IMR-90 (cell line): ENCODE data around the gene TANC2. TPM values are rescaled to one million over a fixed set of nuclear protein-coding genes. Genes with fewer than 3 reads are reported as not detected.

Source experiments
- ATAC-seq: fragments of 200-7000 bp; cut with Tn5 transposase; 2 replicates; pipeline ENCODE4 v1.9.1; 2020; ENCODE audit warnings: low read depth, mild to moderate bottlenecking, moderate library complexity
- BruUV-seq: library from RNA; stranded (reverse); fragments of 400-500 nt; replicated peaks from 2 replicates; lab custom pipeline; 2021; lab: Mats Ljungman, UMichigan
- CTCF ChIA-PET: fragments of 300-600 bp; formaldehyde crosslinking; extraction: SDS; loops from one replicate; lab custom pipeline; 2021; ENCODE audit warnings: antibody characterized with exemption; lab: Yijun Ruan, JAX
- POLR2A ChIA-PET: fragments of 300-600 bp; sonication (Branson Sonifier 250); formaldehyde crosslinking; loops from one replicate; lab custom pipeline; 2022; ENCODE audit warnings: antibody characterized with exemption; ENCODE audit not compliant: unreplicated experiment; lab: Charles Lee
- DNase-seq: peaks from one replicate; pipeline ENCODE4 v3.0.0; 2013
- H2AFZ ChIP-seq: replicated peaks from 2 replicates; pipeline ENCODE3; 2013; ENCODE audit warnings: low read length, mild to moderate bottlenecking; ENCODE audit not compliant: poor library complexity
- H2AK5ac ChIP-seq: 2 replicates; pipeline ENCODE4 v1.6.1; 2013; ENCODE audit warnings: low read depth, low read length, inconsistent platforms
- H2AK9ac ChIP-seq: replicated peaks from 2 replicates; pipeline ENCODE3; 2013; ENCODE audit warnings: mild to moderate bottlenecking, low read depth, low read length, moderate library complexity; ENCODE audit not compliant: poor library complexity
- H2BK120ac ChIP-seq: 2 replicates; pipeline ENCODE4 v1.6.1; 2013; ENCODE audit warnings: low read depth, low read length, inconsistent platforms
- H2BK15ac ChIP-seq: 3 replicates; pipeline ENCODE4 v1.6.1; 2013; ENCODE audit warnings: low read depth, low read length, inconsistent platforms
- H2BK20ac ChIP-seq: 2 replicates; pipeline ENCODE4 v1.6.1; 2013; ENCODE audit warnings: low read depth, mild to moderate bottlenecking, inconsistent platforms, low read length, moderate library complexity
- H2BK5ac ChIP-seq: 2 replicates; pipeline ENCODE4 v1.6.1; 2013; ENCODE audit warnings: mild to moderate bottlenecking, low read depth, low read length, inconsistent platforms; ENCODE audit not compliant: poor library complexity, severe bottlenecking
- H3K14ac ChIP-seq: replicated peaks from 2 replicates; pipeline ENCODE4 v1.6.1; 2013; ENCODE audit warnings: low read depth, low read length, inconsistent platforms
- H3K18ac ChIP-seq: 2 replicates; pipeline ENCODE4 v1.6.1; 2013; ENCODE audit warnings: low read depth, low read length, control low read depth
- H3K23ac ChIP-seq: 2 replicates; pipeline ENCODE4 v1.6.1; 2013; ENCODE audit warnings: low read depth, low read length, inconsistent platforms
- H3K27ac ChIP-seq: 2 replicates; pipeline ENCODE4 v1.5.1; 2013; ENCODE audit warnings: mild to moderate bottlenecking, control low read depth, low read length; ENCODE audit not compliant: insufficient read depth
- H3K27me3 ChIP-seq: 2 replicates; pipeline ENCODE4 v1.6.1; 2013; ENCODE audit warnings: low read length; ENCODE audit not compliant: control insufficient read depth, insufficient read depth
- H3K36me3 ChIP-seq: 2 replicates; pipeline ENCODE4 v1.6.1; 2013; ENCODE audit warnings: low read length, mixed read lengths; ENCODE audit not compliant: control insufficient read depth, insufficient read depth
- H3K4ac ChIP-seq: 2 replicates; pipeline ENCODE4 v1.6.1; 2013; ENCODE audit warnings: low read depth, low read length, inconsistent platforms
- H3K4me1 ChIP-seq: 2 replicates; pipeline ENCODE4 v1.6.1; 2013; ENCODE audit warnings: low read length, mixed read lengths; ENCODE audit not compliant: control insufficient read depth, insufficient read depth
- H3K4me2 ChIP-seq: 2 replicates; pipeline ENCODE4 v1.6.1; 2013; ENCODE audit warnings: low read depth, mild to moderate bottlenecking, control low read depth, low read length, moderate library complexity
- H3K4me3 ChIP-seq: 2 replicates; pipeline ENCODE4 v1.5.1; 2013; ENCODE audit warnings: low read depth, mild to moderate bottlenecking, control low read depth, low read length, moderate library complexity; ENCODE audit not compliant: insufficient read depth
- H3K56ac ChIP-seq: 2 replicates; pipeline ENCODE4 v1.6.1; 2013; ENCODE audit warnings: low read length, inconsistent platforms; ENCODE audit not compliant: insufficient read depth; ENCODE audit errors: extremely low read depth
- H3K79me1 ChIP-seq, 2 experiments: 2 replicates each; pipeline ENCODE4 v1.6.1; 2013; ENCODE audit warnings: low read length in 2 of 2, inconsistent platforms in 1 of 2, low read depth in 1 of 2
- H3K9ac ChIP-seq: 2 replicates; pipeline ENCODE4 v1.6.1; 2013; ENCODE audit warnings: low read depth, low read length, control low read depth
- H3K9me1 ChIP-seq: 2 replicates; pipeline ENCODE4 v1.6.1; 2013; ENCODE audit warnings: low read length, inconsistent platforms; ENCODE audit not compliant: insufficient read depth
- H3K9me3 ChIP-seq: 2 replicates; pipeline ENCODE4 v1.6.1; 2013; ENCODE audit warnings: low read length; ENCODE audit not compliant: control insufficient read depth, insufficient read depth
- H4K20me1 ChIP-seq: 2 replicates; pipeline ENCODE4 v1.6.1; 2013; ENCODE audit warnings: low read length, inconsistent platforms; ENCODE audit not compliant: insufficient read depth
- H4K5ac ChIP-seq: 2 replicates; pipeline ENCODE4 v1.6.1; 2013; ENCODE audit warnings: mild to moderate bottlenecking, low read depth, low read length, control low read depth
- H4K8ac ChIP-seq, 2 experiments: 2 replicates each; pipeline ENCODE4 v1.6.1; 2013; ENCODE audit warnings: low read depth in 2 of 2, low read length in 2 of 2, control low read depth in 1 of 2, inconsistent platforms in 1 of 2
- H4K91ac ChIP-seq: 2 replicates; pipeline ENCODE4 v1.6.1; 2013; ENCODE audit warnings: low read depth, low read length, inconsistent platforms; ENCODE audit not compliant: insufficient read depth
- BHLHE40 ChIP-seq: fragments of 150-350 bp; IDR thresholded peaks from 2 replicates; pipeline ENCODE4 v1.6.1; 2016; ENCODE audit warnings: mild to moderate bottlenecking, low read depth, low read length
- CEBPB ChIP-seq: IDR thresholded peaks from 2 replicates; pipeline ENCODE4 v1.6.1; 2012; ENCODE audit warnings: low read depth, low read length, improper control_type of control experiment
- CHD1 ChIP-seq: IDR thresholded peaks from 2 replicates; pipeline ENCODE4 v1.6.1; 2012; ENCODE audit warnings: low read depth, low read length, improper control_type of control experiment
- CTCF ChIP-seq: conservative IDR thresholded peaks from 2 replicates; pipeline ENCODE4 v1.5.1; 2012; ENCODE audit warnings: mild to moderate bottlenecking, low read depth, low read length, improper control_type of control experiment
- ELK1 ChIP-seq: fragments of 150-350 bp; IDR thresholded peaks from 2 replicates; pipeline ENCODE4 v1.6.1; 2016; ENCODE audit warnings: low read depth, mild to moderate bottlenecking, low read length, moderate library complexity, borderline replicate concordance
- FOS ChIP-seq: fragments of 150-350 bp; IDR thresholded peaks from 2 replicates; pipeline ENCODE4 v1.6.1; 2016; ENCODE audit warnings: low read depth, low read length
- MAFK ChIP-seq: IDR thresholded peaks from 2 replicates; pipeline ENCODE4 v1.6.1; 2012; ENCODE audit warnings: low read depth, low read length, improper control_type of control experiment
- MAZ ChIP-seq: IDR thresholded peaks from 2 replicates; pipeline ENCODE4 v1.6.1; 2012; ENCODE audit warnings: low read depth, mild to moderate bottlenecking, low read length, improper control_type of control experiment, moderate library complexity, borderline replicate concordance
- MXI1 ChIP-seq: IDR thresholded peaks from 2 replicates; pipeline ENCODE4 v1.6.1; 2012; ENCODE audit warnings: low read depth, mild to moderate bottlenecking, low read length, moderate library complexity, borderline replicate concordance
- NFE2L2 ChIP-seq: fragments of 150-350 bp; IDR thresholded peaks from 2 replicates; pipeline ENCODE4 v1.6.1; 2016; ENCODE audit warnings: low read depth, mild to moderate bottlenecking, low read length
- POLR2A ChIP-seq: IDR thresholded peaks from 2 replicates; pipeline ENCODE4 v1.6.1; 2012; ENCODE audit warnings: mild to moderate bottlenecking, low read depth, low read length
- RAD21 ChIP-seq: IDR thresholded peaks from 2 replicates; pipeline ENCODE4 v1.6.1; 2012; ENCODE audit warnings: low read length, improper control_type of control experiment
- RCOR1 ChIP-seq: IDR thresholded peaks from 2 replicates; pipeline ENCODE4 v1.6.1; 2012; ENCODE audit warnings: mild to moderate bottlenecking, low read length, improper control_type of control experiment; ENCODE audit not compliant: insufficient replicate concordance
- RFX5 ChIP-seq: IDR thresholded peaks from 2 replicates; pipeline ENCODE4 v1.8.0; 2012; ENCODE audit warnings: low read depth, mild to moderate bottlenecking, low read length, moderate library complexity
- SMC3 ChIP-seq: fragments of 150-350 bp; IDR thresholded peaks from 2 replicates; pipeline ENCODE4 v1.6.1; 2016; ENCODE audit warnings: low read depth, mild to moderate bottlenecking, antibody characterized with exemption, low read length, moderate library complexity
- USF2 ChIP-seq: fragments of 150-350 bp; IDR thresholded peaks from 2 replicates; pipeline ENCODE4 v1.6.1; 2017; ENCODE audit warnings: mild to moderate bottlenecking, antibody characterized with exemption, low read length, low read depth
- WGBS, 2 experiments: methylation state at CpG; one replicate each; pipeline versions ENCODE4 v1.1.5 to v1.1.7; 2013; ENCODE audit warnings: missing lambda C conversion rate in 2 of 2; ENCODE audit not compliant: insufficient read length in 1 of 2; ENCODE audit errors: extremely low coverage in 2 of 2; 5-methylcytosine and 5-hydroxymethylcytosine counted together
- dilution Hi-C: fragments of 300-500 bp; cut with HindIII; formaldehyde crosslinking; loops from one replicate; pipeline ENCODE4 v1.14.3; 2018; ENCODE audit warnings: low sequenced_read_pairs; ENCODE audit not compliant: unreplicated experiment
- in situ Hi-C: fragments of 300-500 bp; cut with MboI; formaldehyde crosslinking; loops from 3 replicates; pipeline ENCODE4 v1.14.3; 2019; ENCODE audit warnings: low sequenced_read_pairs, inconsistent platforms, mixed read lengths
- intact Hi-C: fragments of 100-400 bp; cut with micrococcal nuclease; formaldehyde crosslinking; loops from 2 replicates; pipeline ENCODE4 v1.10.0; 2022
- polyA plus RNA-seq, 3 experiments: library from polyadenylated mRNA; depleted of rRNA; stranded (reverse); fragments of >200 nt; gene quantifications; 2 replicates each; pipeline ENCODE4 v1.2.3, GENCODE V29; 2012; ENCODE audit warnings: low replicate concordance in 1 of 3
- total RNA-seq: library from RNA; depleted of rRNA; stranded (reverse); fragments of >200 nt; gene quantifications from 2 replicates; pipeline ENCODE4 v1.2.3, GENCODE V29; 2012

TANC2 gene
- total and polyA plus RNA-seq, 2 of the 4 experiments (the other 2 are of a cell fraction): 20.6 to 41.4 TPM

GRCh38 chr17:62998665-62999393 lies 32.8 kb downstream of the TANC2 start:
- Histone ChIP-seq H3K14ac (no peak overlapping the region), H4K91ac (no peak overlapping the region), H4K5ac (no peak overlapping the region), H3K23ac (no peak overlapping the region), H3K18ac (no peak overlapping the region), H3K9me3 (no peaks in the 10 kb centered on the region), H3K4ac (no peak overlapping the region), H2BK120ac (no peak overlapping the region), H4K8ac (no peak overlapping the region), H2BK15ac (no peak overlapping the region), H3K4me3 (no peak overlapping the region), H3K27ac (no peak overlapping the region), H3K9me1 (peaks cover 5% of the 10 kb centered on the region; the same call in 1 of the 2 replicates), H2BK5ac (no peak overlapping the region), H3K9ac (no peak overlapping the region), H3K36me3 (no peaks in the 10 kb centered on the region), H2BK20ac (no peak overlapping the region), H2AK5ac (no peak overlapping the region), H3K4me2 (no peak overlapping the region), H3K27me3 (no peaks in the 10 kb centered on the region), H3K4me1 (no peaks in the 10 kb centered on the region), H3K56ac (no peak overlapping the region), H2AFZ (no peak overlapping the region), H2AK9ac (no peak overlapping the region), H3K79me1 (peaks cover 37 to 52% of the 10 kb centered on the region in 2 experiments), H4K20me1 (peaks cover 44% of the 10 kb centered on the region)
- ChIA-PET CTCF (no interaction called here), POLR2A (no interaction called here)
- DNase-seq (no peak), ATAC-seq (no peak)
- in situ Hi-C loops: no loop called here
- no peak for TF ChIP-seq MXI1
- TF ChIP-seq CTCF: no peak
- no peak for TF ChIP-seq USF2
- no peak for TF ChIP-seq CHD1
- TF ChIP-seq RCOR1: no peak
- no peak for TF ChIP-seq RAD21
- TF ChIP-seq ELK1: no peak
- TF ChIP-seq BHLHE40: no peak
- TF ChIP-seq SMC3: no peak
- no peak for TF ChIP-seq FOS
- TF ChIP-seq POLR2A: no peak
- TF ChIP-seq NFE2L2: no peak
- no peak for TF ChIP-seq MAZ
- no peak for TF ChIP-seq CEBPB
- no peak for TF ChIP-seq MAFK
- TF ChIP-seq RFX5: no peak
- intact Hi-C loops: loop anchor here (2.0 kb wide), 1 partner anchor 16 kb away; no protein-coding TSS in a partner anchor
- BruUV-seq: no TSS peak
- WGBS, 2 experiments: no CpG with 5 or more reads among the region's 1 CpG
- dilution Hi-C loops: no loop called here
